ENCODE measurements around the gene CFAP126.
"Not testable (repeated sequence)": the region's sequence is repeated elsewhere in the genome, so short reads cannot be mapped to it uniquely, and the experiment has no call there.

Gene CFAP126

GRCh38 chr1:161393151-161393550 is 25.5 kb upstream of the CFAP126 start:
- Histone ChIP-seq H3K36me3 (ENCODE audit: insufficient read depth, low read length) (no peaks in the 10 kb centered on the region), H3K4me1 (ENCODE audit: insufficient read depth, low read length) (peaks cover 4% of the 10 kb centered on the region), H3K4me3 (ENCODE audit: low read length) (no peak overlapping the region), H3K27me3 (ENCODE audit: insufficient read depth, low read length) (no peaks in the 10 kb centered on the region), H2AFZ (ENCODE audit: low read depth, low read length) (no peak overlapping the region), H3K9me3 (ENCODE audit: low read length) (no peaks in the 10 kb centered on the region)

GRCh38 chr1:161391611-161392010 is 23.9 kb upstream of the CFAP126 start:
- Histone ChIP-seq H3K9me3 (ENCODE audit: low read length) (no peaks in the 10 kb centered on the region), H3K4me3 (ENCODE audit: low read length) (no peak overlapping the region), H3K36me3 (ENCODE audit: insufficient read depth, low read length) (no peaks in the 10 kb centered on the region), H3K27me3 (ENCODE audit: insufficient read depth, low read length) (no peaks in the 10 kb centered on the region), H3K4me1 (ENCODE audit: insufficient read depth, low read length) (peaks cover 4% of the 10 kb centered on the region), H2AFZ (ENCODE audit: low read depth, low read length) (no peak overlapping the region)

DNA sequence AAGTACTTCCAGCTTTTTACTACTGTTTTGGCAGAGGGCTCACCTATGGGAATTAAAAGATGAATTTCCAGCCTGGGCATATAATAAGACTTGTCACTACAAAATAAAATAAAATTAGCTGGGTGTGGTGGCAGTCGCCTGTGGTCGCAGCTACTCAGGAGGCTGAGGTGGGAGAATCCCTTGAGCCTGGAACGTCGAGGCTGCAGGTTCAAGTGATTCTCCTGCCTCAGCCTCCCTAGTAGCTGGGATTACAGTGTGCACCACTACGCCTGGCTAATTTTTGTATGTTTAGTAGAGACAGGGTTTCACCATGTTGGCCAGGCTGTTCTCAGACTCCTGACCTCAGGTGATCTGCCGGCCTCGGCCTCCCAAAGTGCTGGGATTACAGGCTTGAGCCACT is 23.5 kb upstream of the CFAP126 start:
- H3K4me3 ChIP-seq (ENCODE audit: low read length), result peak overlapping the region; percentile 76
- not testable (repeated sequence) for H2AFZ ChIP-seq (ENCODE audit: low read depth, low read length); H3K36me3 ChIP-seq (ENCODE audit: insufficient read depth, low read length)

GRCh38 chr1:161390559-161390858 is 22.8 kb upstream of the CFAP126 start:
- Histone ChIP-seq H3K36me3 (ENCODE audit: insufficient read depth, low read length) (no peaks in the 10 kb centered on the region), H3K27me3 (ENCODE audit: insufficient read depth, low read length) (no peaks in the 10 kb centered on the region), H3K4me1 (ENCODE audit: insufficient read depth, low read length) (peaks cover 4% of the 10 kb centered on the region), H2AFZ (ENCODE audit: low read depth, low read length) (peak overlapping the region; percentile 48), H3K9me3 (ENCODE audit: low read length) (no peaks in the 10 kb centered on the region), H3K4me3 (ENCODE audit: low read length) (peak overlapping the region; percentile 76)

More for the DNA sequence above, 23.5 kb upstream of the CFAP126 start:
- not testable (repeated sequence) for H3K4me1 ChIP-seq (ENCODE audit: insufficient read depth, low read length); H3K27me3 ChIP-seq (ENCODE audit: insufficient read depth, low read length); H3K9me3 ChIP-seq (ENCODE audit: low read length)

GRCh38 chr1:161389691-161390558 is 22.2 kb upstream of the CFAP126 start:
- no peaks in the 10 kb centered on the region for H3K27me3 ChIP-seq (ENCODE audit: insufficient read depth, low read length)
- H3K9me3 ChIP-seq (ENCODE audit: low read length), result no peaks in the 10 kb centered on the region
- H3K4me1 ChIP-seq (ENCODE audit: insufficient read depth, low read length), result peaks cover 4% of the 10 kb centered on the region
- peak overlapping the region; percentile 48 for H2AFZ ChIP-seq (ENCODE audit: low read depth, low read length)
- no peaks in the 10 kb centered on the region for H3K36me3 ChIP-seq (ENCODE audit: insufficient read depth, low read length)
- H3K4me3 ChIP-seq (ENCODE audit: low read length), result peak overlapping the region; percentile 76

DNA sequence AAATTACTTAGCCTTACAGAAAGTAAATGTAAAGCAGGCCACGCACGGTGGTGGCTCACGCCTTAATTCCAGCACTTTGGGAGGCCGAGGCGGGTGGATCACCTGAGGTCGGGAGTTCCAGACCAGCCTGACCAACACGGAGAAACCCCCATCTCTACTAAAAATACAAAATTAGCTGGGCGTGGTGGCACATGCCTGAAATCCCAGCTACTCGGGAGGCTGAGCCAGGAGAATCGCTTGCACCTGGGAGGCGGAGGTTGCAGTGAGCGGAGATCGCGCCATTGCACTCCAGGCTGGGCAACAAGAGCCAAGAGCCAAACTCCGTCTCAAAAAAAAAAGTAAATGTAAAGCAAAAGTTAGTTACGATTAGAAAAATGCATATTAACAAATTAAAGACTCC is 21.5 kb upstream of the CFAP126 start:
- H3K4me3 ChIP-seq (ENCODE audit: low read length), result peak overlapping the region; percentile 46
- not testable (repeated sequence) for H2AFZ ChIP-seq (ENCODE audit: low read depth, low read length); H3K36me3 ChIP-seq (ENCODE audit: insufficient read depth, low read length); H3K4me1 ChIP-seq (ENCODE audit: insufficient read depth, low read length); H3K9me3 ChIP-seq (ENCODE audit: low read length); H3K27me3 ChIP-seq (ENCODE audit: insufficient read depth, low read length)

GRCh38 chr1:161388639-161389038 is 21.0 kb upstream of the CFAP126 start:
- Histone ChIP-seq H2AFZ (ENCODE audit: low read depth, low read length) (no peak overlapping the region), H3K9me3 (ENCODE audit: low read length) (no peaks in the 10 kb centered on the region), H3K27me3 (ENCODE audit: insufficient read depth, low read length) (no peaks in the 10 kb centered on the region), H3K4me3 (ENCODE audit: low read length) (no peak overlapping the region), H3K4me1 (ENCODE audit: insufficient read depth, low read length) (peaks cover 4% of the 10 kb centered on the region), H3K36me3 (ENCODE audit: insufficient read depth, low read length) (no peaks in the 10 kb centered on the region)

DNA sequence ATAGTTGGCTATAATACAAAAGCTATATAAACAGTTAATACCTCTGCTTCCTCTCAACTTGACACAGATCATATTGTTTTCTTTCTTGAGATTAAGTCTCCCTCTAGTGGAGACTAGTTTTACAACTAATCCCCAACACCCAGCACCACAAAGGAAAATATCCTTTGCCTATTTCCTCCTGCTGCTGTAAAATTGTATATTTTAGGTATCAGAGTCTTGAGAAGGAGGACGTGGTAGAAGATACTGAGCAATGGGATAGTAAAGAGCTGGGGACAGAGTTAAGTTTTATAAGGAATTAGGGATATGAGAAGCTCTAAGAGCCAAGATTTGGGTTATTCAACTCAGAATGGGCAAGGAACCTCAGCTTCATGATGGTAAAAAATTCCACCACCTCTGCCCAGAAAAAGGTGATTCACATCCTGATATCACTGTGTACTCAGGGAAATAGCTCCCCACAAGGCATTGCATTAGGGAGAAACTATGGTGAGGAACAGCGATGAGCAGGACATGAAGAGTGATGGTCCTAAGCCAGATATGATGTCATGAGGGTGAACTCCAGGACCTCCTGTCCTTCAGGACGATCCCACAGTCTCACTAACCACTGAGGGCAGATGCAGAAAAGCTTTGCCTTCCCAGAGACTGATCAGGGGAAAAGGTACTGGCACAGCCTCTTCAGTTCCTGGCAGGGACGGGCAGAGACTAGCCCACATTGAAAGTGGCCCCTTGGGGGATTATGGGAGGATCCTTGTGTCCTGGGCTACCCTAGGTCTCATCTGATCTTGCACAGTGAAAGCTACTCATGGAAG is 14.7 kb upstream of the CFAP126 start:
- Histone ChIP-seq H3K27me3 (ENCODE audit: insufficient read depth, low read length) (no peaks in the 10 kb centered on the region), H3K4me3 (ENCODE audit: low read length) (no peak overlapping the region), H3K36me3 (ENCODE audit: insufficient read depth, low read length) (no peaks in the 10 kb centered on the region), H3K4me1 (ENCODE audit: insufficient read depth, low read length) (no peaks in the 10 kb centered on the region), H2AFZ (ENCODE audit: low read depth, low read length) (no peak overlapping the region), H3K9me3 (ENCODE audit: low read length) (no peaks in the 10 kb centered on the region)

- Histone ChIP-seq H3K4me1 (ENCODE audit: insufficient read depth, low read length) (no peaks in the 10 kb centered on the region), H2AFZ (ENCODE audit: low read depth, low read length) (no peak overlapping the region), H3K4me3 (ENCODE audit: low read length) (no peak overlapping the region)
These were observed 14.0 kb upstream of the CFAP126 start for GRCh38 chr1:161381707-161382106.

GRCh38 chr1:161379071-161379470 is 11.4 kb upstream of the CFAP126 start:
- H3K4me3 ChIP-seq (ENCODE audit: low read length), result no peak overlapping the region
- no peaks in the 10 kb centered on the region for H3K27me3 ChIP-seq (ENCODE audit: insufficient read depth, low read length)
- H3K9me3 ChIP-seq (ENCODE audit: low read length), result no peaks in the 10 kb centered on the region
- H2AFZ ChIP-seq (ENCODE audit: low read depth, low read length), result no peak overlapping the region
- H3K4me1 ChIP-seq (ENCODE audit: insufficient read depth, low read length), result no peaks in the 10 kb centered on the region
- no peaks in the 10 kb centered on the region for H3K36me3 ChIP-seq (ENCODE audit: insufficient read depth, low read length)

More at GRCh38 chr1:161381707-161382106, 14.0 kb upstream of the CFAP126 start:
- Histone ChIP-seq H3K27me3 (ENCODE audit: insufficient read depth, low read length) (no peaks in the 10 kb centered on the region), H3K36me3 (ENCODE audit: insufficient read depth, low read length) (no peaks in the 10 kb centered on the region), H3K9me3 (ENCODE audit: low read length) (no peaks in the 10 kb centered on the region)

DNA sequence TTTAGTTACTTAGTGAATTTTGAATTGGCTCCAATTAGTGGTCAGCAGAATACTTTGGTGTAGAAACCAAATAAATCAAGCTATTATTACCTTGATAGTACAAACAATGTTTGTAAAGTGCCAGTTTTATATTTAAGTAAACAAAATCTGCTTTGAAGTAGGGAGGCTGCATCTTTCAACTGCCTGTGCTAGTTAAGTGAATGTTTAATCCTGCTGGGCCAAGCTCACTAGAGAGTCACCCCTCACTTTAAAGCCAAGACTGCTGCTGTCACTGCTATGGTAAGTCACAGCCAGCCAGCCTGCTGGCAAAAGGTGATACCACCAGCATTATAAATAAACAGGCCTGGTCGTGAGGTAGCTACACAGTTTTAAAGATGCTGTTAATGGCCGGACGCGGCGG is 10.3 kb upstream of the CFAP126 start:
- Histone ChIP-seq H3K9me3 (ENCODE audit: low read length) (no peaks in the 10 kb centered on the region), H3K4me3 (ENCODE audit: low read length) (no peak overlapping the region), H3K4me1 (ENCODE audit: insufficient read depth, low read length) (no peaks in the 10 kb centered on the region), H3K27me3 (ENCODE audit: insufficient read depth, low read length) (no peaks in the 10 kb centered on the region), H3K36me3 (ENCODE audit: insufficient read depth, low read length) (no peaks in the 10 kb centered on the region), H2AFZ (ENCODE audit: low read depth, low read length) (no peak overlapping the region)

- Histone ChIP-seq H2AFZ (ENCODE audit: low read depth, low read length) (no peak overlapping the region), H3K27me3 (ENCODE audit: insufficient read depth, low read length) (no peaks in the 10 kb centered on the region), H3K9me3 (ENCODE audit: low read length) (no peaks in the 10 kb centered on the region), H3K36me3 (ENCODE audit: insufficient read depth, low read length) (no peaks in the 10 kb centered on the region), H3K4me3 (ENCODE audit: low read length) (no peak overlapping the region), H3K4me1 (ENCODE audit: insufficient read depth, low read length) (no peaks in the 10 kb centered on the region)
These were observed 6.7 kb upstream of the CFAP126 start for GRCh38 chr1:161374373-161374772.

- Histone ChIP-seq H3K9me3 (ENCODE audit: low read length) (no peaks in the 10 kb centered on the region), H3K36me3 (ENCODE audit: insufficient read depth, low read length) (no peaks in the 10 kb centered on the region), H3K4me1 (ENCODE audit: insufficient read depth, low read length) (no peaks in the 10 kb centered on the region), H2AFZ (ENCODE audit: low read depth, low read length) (no peak overlapping the region), H3K27me3 (ENCODE audit: insufficient read depth, low read length) (no peaks in the 10 kb centered on the region), H3K4me3 (ENCODE audit: low read length) (no peak overlapping the region)
These were observed 5.8 kb upstream of the CFAP126 start for GRCh38 chr1:161373442-161373841.

Data from neuron (in vitro differentiated cells).